Endothelial cell of coronary artery (primary cell): Measurements from ENCODE around the gene COIL. TPM values are rescaled to one million over a fixed set of nuclear protein-coding genes. Genes with fewer than 3 reads are reported as not detected.

ENCODE experiments used
- total RNA-seq: library from RNA; depleted of rRNA; stranded (reverse); fragments of >200 nt; gene quantifications from 2 replicates; pipeline ENCODE4 v1.2.3, GENCODE V29; 2014

Gene COIL, protein sequence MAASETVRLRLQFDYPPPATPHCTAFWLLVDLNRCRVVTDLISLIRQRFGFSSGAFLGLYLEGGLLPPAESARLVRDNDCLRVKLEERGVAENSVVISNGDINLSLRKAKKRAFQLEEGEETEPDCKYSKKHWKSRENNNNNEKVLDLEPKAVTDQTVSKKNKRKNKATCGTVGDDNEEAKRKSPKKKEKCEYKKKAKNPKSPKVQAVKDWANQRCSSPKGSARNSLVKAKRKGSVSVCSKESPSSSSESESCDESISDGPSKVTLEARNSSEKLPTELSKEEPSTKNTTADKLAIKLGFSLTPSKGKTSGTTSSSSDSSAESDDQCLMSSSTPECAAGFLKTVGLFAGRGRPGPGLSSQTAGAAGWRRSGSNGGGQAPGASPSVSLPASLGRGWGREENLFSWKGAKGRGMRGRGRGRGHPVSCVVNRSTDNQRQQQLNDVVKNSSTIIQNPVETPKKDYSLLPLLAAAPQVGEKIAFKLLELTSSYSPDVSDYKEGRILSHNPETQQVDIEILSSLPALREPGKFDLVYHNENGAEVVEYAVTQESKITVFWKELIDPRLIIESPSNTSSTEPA
- 14.8 and 15.5 TPM in 2 replicates for total RNA-seq

DNA sequence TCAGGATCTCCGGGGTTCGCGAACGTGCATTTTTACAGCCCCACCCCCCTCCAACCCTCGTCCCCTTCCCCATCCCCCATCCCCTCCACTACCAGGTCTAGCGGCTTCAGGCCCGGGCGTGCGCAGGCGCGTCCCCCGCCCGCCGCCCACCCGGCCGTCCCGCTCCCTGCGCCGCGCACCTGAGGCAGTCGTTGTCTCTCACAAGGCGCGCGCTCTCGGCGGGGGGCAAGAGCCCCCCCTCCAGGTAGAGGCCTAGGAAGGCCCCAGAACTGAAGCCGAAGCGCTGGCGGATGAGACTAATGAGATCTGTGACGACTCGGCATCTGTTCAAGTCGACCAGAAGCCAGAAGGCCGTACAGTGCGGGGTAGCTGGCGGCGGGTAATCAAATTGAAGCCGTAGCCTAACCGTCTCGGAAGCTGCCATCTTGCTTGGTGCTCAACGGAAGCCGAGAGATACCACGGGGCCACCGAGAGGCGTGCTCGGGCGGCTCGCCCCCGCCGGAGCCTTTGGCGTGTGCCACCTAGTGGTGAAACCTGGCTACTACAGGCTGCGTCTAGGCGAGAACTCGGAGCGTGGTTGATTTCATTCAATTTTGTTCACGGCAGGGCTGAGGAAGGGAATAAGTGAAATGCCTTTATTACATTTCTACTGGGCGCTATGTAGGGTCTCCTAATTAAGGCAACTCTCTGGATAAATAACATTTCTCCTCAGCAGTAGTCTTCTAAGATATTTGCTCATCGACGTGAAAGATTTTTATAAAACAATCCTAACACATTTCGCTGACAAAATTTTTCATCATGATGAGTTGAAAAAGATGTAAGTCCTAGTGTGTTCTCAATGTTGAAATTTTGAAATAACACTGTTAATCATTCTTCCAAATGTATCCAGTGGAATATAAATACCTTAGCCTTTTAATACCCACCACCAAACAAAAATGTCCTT lies at the start of gene COIL:
Gene COIL, minus strand, starts transcription at position 455 of the 943 bp plus-strand sequence. Its CDS starts 31 bp downstream, at position 424.

GRCh38 chr17:56977673-56978395 lies 17.0 kb upstream of the COIL start, which contains the start of gene SCPEP1:
TSS of gene SCPEP1 (plus strand) at chr17:56978131. CDS start at chr17:56978160, 29 bp downstream.

DNA sequence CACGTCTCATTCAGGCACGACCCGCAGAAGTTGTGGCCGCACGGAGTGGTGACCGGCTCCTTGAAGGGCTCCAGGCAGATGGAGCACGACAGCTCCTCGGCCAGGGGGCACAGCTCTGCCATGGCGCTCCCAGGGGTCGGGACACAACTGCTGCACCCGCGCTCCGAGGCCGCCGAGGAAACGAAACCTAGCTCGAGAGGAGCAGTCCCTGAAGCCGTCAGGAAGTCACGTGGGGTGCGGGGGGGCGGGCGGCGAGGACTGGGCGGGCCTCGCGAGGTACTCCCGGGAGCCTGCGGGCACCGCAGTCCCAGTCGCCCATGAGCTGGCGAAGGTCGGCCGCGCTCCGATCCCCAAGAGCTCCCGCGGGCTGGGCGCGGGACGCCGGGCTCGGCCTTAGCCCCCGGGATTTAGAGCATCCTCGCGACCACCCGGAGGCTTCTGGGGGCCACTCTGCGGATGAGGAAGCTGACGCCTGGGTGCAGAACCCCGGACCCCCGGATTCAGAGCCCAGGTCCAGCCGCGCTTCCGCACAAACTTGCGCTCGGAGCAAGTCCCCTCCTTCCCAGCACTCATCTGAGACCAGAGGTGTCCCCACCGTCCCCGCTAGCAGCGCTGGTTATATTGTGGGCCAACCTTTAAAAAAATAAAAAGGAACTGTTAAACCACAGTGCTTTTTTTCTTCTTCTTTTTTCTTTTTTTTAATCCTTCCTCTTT lies 46.8 kb downstream of the COIL start, which contains the start of gene TRIM25:
Gene TRIM25, minus strand, starts transcription at position 183 of the 714 bp plus-strand sequence. Its CDS starts 61 bp downstream, at position 122.

Other genes with a start within 250 kb of the COIL start
- gene C17orf67, start 127.1 kb downstream of the COIL start, total RNA-seq, result 1.0 and 1.2 TPM in 2 replicates
- gene DGKE, start 126.9 kb downstream of the COIL start, total RNA-seq, result 8.2 and 11.8 TPM in 2 replicates
- 23.3 and 24.3 TPM in 2 replicates for gene TRIM25, start 47.0 kb downstream of the COIL start, total RNA-seq
- gene SCPEP1, start 17.1 kb upstream of the COIL start, total RNA-seq, result 23.8 and 36.2 TPM in 2 replicates
- 24.0 and 27.3 TPM in 2 replicates for gene AKAP1, start 124.2 kb upstream of the COIL start, total RNA-seq